GOT3 (cell line): ENCODE data around the gene PAPPA2.
"Not testable (repeated sequence)": the region's sequence is repeated elsewhere in the genome, so short reads cannot be mapped to it uniquely, and the experiment has no call there.

Experiments used
- DNase-seq: peaks from one replicate; lab custom pipeline; 2025; ENCODE audit warnings: mixed read lengths; lab: John Stamatoyannopoulos, UW

PAPPA2 gene

GRCh38 chr1:176552217-176552991 lies 89.4 kb downstream of the PAPPA2 start:
- DNase-seq: no peak

GRCh38 chr1:176552999-176553398 lies 90.0 kb downstream of the PAPPA2 start:
- no peak for DNase-seq

GRCh38 chr1:176556288-176556687 lies 93.3 kb downstream of the PAPPA2 start:
- DNase-seq: no peak

GRCh38 chr1:176557543-176558258 lies 94.7 kb downstream of the PAPPA2 start:
- DNase-seq: no peak

- DNase-seq: no peak
These were observed 95.6 kb downstream of the PAPPA2 start for GRCh38 chr1:176558561-176558960.

GRCh38 chr1:176559474-176559873 lies 96.5 kb downstream of the PAPPA2 start:
- no peak for DNase-seq

- peak; percentile 57 for DNase-seq
These were observed 96.9 kb downstream of the PAPPA2 start for GRCh38 chr1:176559878-176560277.

- DNase-seq: no peak
These were observed 97.7 kb downstream of the PAPPA2 start for GRCh38 chr1:176560681-176561080.

- not testable (repeated sequence) for DNase-seq
These were observed 98.8 kb downstream of the PAPPA2 start for GRCh38 chr1:176561761-176562160.

- no peak for DNase-seq
These were observed 103.3 kb downstream of the PAPPA2 start for GRCh38 chr1:176566004-176566975.

GRCh38 chr1:176567190-176567794 lies 104.3 kb downstream of the PAPPA2 start:
- no peak for DNase-seq

- no peak for DNase-seq
These were observed 105.2 kb downstream of the PAPPA2 start for GRCh38 chr1:176568185-176568584.

GRCh38 chr1:176574756-176575155 lies 111.8 kb downstream of the PAPPA2 start:
- DNase-seq: no peak

GRCh38 chr1:176575991-176576390 lies 113.0 kb downstream of the PAPPA2 start:
- no peak for DNase-seq

GRCh38 chr1:176576670-176577069 lies 113.7 kb downstream of the PAPPA2 start:
- DNase-seq: no peak

GRCh38 chr1:176577646-176578197 lies 114.7 kb downstream of the PAPPA2 start:
- no peak for DNase-seq

GRCh38 chr1:176579087-176579486 lies 116.1 kb downstream of the PAPPA2 start:
- no peak for DNase-seq

GRCh38 chr1:176595217-176595616 lies 132.2 kb downstream of the PAPPA2 start:
- DNase-seq: no peak

- no peak for DNase-seq
These were observed 138.4 kb downstream of the PAPPA2 start for GRCh38 chr1:176601348-176601747.

GRCh38 chr1:176602388-176603004 lies 139.5 kb downstream of the PAPPA2 start:
- no peak for DNase-seq

- no peak for DNase-seq
These were observed 140.7 kb downstream of the PAPPA2 start for GRCh38 chr1:176603696-176604095.
